Stomach (tissue), 4 donors: Measurements from ENCODE around the gene C1orf35.

Source experiments
- EP300 ChIP-seq: sonication (generic); formaldehyde crosslinking; IDR thresholded peaks from one replicate; pipeline ENCODE4 v1.6.1; 2017; ENCODE audit warnings: antibody characterized with exemption
- POLR2A ChIP-seq, 4 donors: fragments of 450-650 bp; IDR thresholded peaks; one replicate each; pipeline ENCODE4 v1.6.1; 2016; ENCODE audit warnings: antibody characterized with exemption in 4 of 4, control low read depth in 2 of 4, mild to moderate bottlenecking in 1 of 4, moderate library complexity in 1 of 4

GRCh38 chr1:228065543-228066347 lies 37.4 kb downstream of the C1orf35 start:
- TF ChIP-seq POLR2A (IDR thresholded peaks at IDR 0.05) = no peak
- no peak for TF ChIP-seq EP300
